PC-3 (cell line): ENCODE results near the gene TMEM201. TPM values are rescaled to one million over a fixed set of nuclear protein-coding genes. Genes with fewer than 3 reads are reported as not detected.

Experiments used
- ATAC-seq: fragments of 200-7000 bp; cut with Tn5 transposase; 2 replicates; pipeline ENCODE4 v1.9.1; 2020; ENCODE audit warnings: mild to moderate bottlenecking, moderate library complexity
- BruUV-seq: library from RNA; stranded (reverse); fragments of 400-500 nt; replicated peaks from 2 replicates; lab custom pipeline; 2021; lab: Mats Ljungman, UMichigan
- CTCF ChIA-PET: fragments of 300-600 bp; sonication (Branson Sonifier 250); formaldehyde crosslinking; loops from one replicate; lab custom pipeline; 2022; ENCODE audit warnings: antibody characterized with exemption; lab: Charles Lee
- POLR2A ChIA-PET: fragments of 300-600 bp; sonication (Branson Sonifier 250); formaldehyde crosslinking; loops from one replicate; lab custom pipeline; 2022; ENCODE audit warnings: antibody characterized with exemption; ENCODE audit not compliant: unreplicated experiment; lab: Charles Lee
- DNase-seq: peaks from one replicate; pipeline ENCODE4 v3.0.0-alpha.2; 2015
- H2AFZ ChIP-seq: fragments of 300-600 bp; sonication (generic); 2 replicates; pipeline ENCODE4 v1.6.0; 2016; ENCODE audit warnings: antibody characterized with exemption, low read length
- H3F3A ChIP-seq: fragments of 300-600 bp; sonication (generic); one replicate; pipeline ENCODE4 v1.6.0; 2017; ENCODE audit warnings: antibody characterized with exemption, low read length, control low read depth, mild to moderate bottlenecking; ENCODE audit not compliant: unreplicated experiment
- H3K27ac ChIP-seq: fragments of 300-600 bp; sonication (generic); 2 replicates; pipeline ENCODE4 v1.5.1; 2016; ENCODE audit warnings: mild to moderate bottlenecking, low read length
- H3K27me3 ChIP-seq: fragments of 300-600 bp; sonication (generic); 2 replicates; pipeline ENCODE4 v1.6.1; 2016; ENCODE audit warnings: low read length, mixed read lengths
- H3K36me3 ChIP-seq: fragments of 300-600 bp; sonication (generic); 2 replicates; pipeline ENCODE4 v1.6.1; 2016; ENCODE audit warnings: low read depth, mixed run types, low read length, mixed read lengths
- H3K4me1 ChIP-seq: fragments of 300-600 bp; sonication (generic); 2 replicates; pipeline ENCODE4 v1.5.1; 2016; ENCODE audit warnings: low read length; ENCODE audit not compliant: insufficient read depth
- H3K4me2 ChIP-seq: fragments of 300-600 bp; sonication (generic); 2 replicates; pipeline ENCODE4 v1.6.0; 2016; ENCODE audit warnings: low read length
- H3K4me3 ChIP-seq: fragments of 300-600 bp; sonication (generic); 2 replicates; pipeline ENCODE4 v1.5.1; 2016; ENCODE audit warnings: mild to moderate bottlenecking, low read length, mixed read lengths
- H3K79me2 ChIP-seq: fragments of 300-600 bp; sonication (generic); 2 replicates; pipeline ENCODE4 v1.6.1; 2017; ENCODE audit warnings: low read length, mixed read lengths
- H3K9ac ChIP-seq: fragments of 300-600 bp; sonication (generic); 2 replicates; pipeline ENCODE4 v1.6.0; 2016; ENCODE audit warnings: mild to moderate bottlenecking, low read length
- H3K9me2 ChIP-seq: fragments of 300-600 bp; sonication (generic); replicated peaks from 2 replicates; pipeline ENCODE4 v1.6.1; 2016; ENCODE audit warnings: mixed run types, low read length, mixed read lengths
- H3K9me3 ChIP-seq: fragments of 300-600 bp; sonication (generic); 2 replicates; pipeline ENCODE4 v1.6.1; 2016; ENCODE audit warnings: low read length, mixed read lengths
- H4K20me1 ChIP-seq: fragments of 300-600 bp; sonication (generic); 2 replicates; pipeline ENCODE4 v1.6.1; 2016; ENCODE audit warnings: low read length, mixed read lengths
- CTCF ChIP-seq: fragments of 300-600 bp; sonication (generic); conservative IDR thresholded peaks from 2 replicates; pipeline ENCODE4 v1.5.1; 2017; ENCODE audit warnings: antibody characterized with exemption, low read depth, mild to moderate bottlenecking, low read length
- EZH2 ChIP-seq: fragments of 300-600 bp; sonication (generic); IDR thresholded peaks from one replicate; pipeline ENCODE4 v1.6.1; 2017; ENCODE audit warnings: antibody characterized with exemption, mild to moderate bottlenecking, low read length; ENCODE audit not compliant: unreplicated experiment
- EZH2phosphoT487 ChIP-seq: fragments of 300-600 bp; sonication (generic); IDR thresholded peaks from 2 replicates; pipeline ENCODE4 v1.6.1; 2018; ENCODE audit warnings: mild to moderate bottlenecking, antibody characterized with exemption, low read length, borderline replicate concordance
- intact Hi-C: fragments of 100-400 bp; cut with micrococcal nuclease; formaldehyde crosslinking; loops from 2 replicates; pipeline ENCODE4 v1.9.0; 2023
- total RNA-seq: library from RNA; depleted of rRNA; stranded (reverse); fragments of >200 nt; gene quantifications from 2 replicates; pipeline ENCODE4 v1.2.3, GENCODE V29; 2014

Gene TMEM201
- total RNA-seq, 1 experiment from 2014 or later: 13.8 TPM

- Histone ChIP-seq H3K27ac (no peak overlapping the region), H3K9ac (no peak overlapping the region), H2AFZ (no peak overlapping the region), H3K4me2 (no peak overlapping the region), H3K27me3 (peaks cover 28% of the 10 kb centered on the region; the same call in 1 of the 2 replicates), H3K4me1 (no peaks in the 10 kb centered on the region), H3K9me3 (no peaks in the 10 kb centered on the region), H3F3A (no peaks in the 10 kb centered on the region), H3K9me2 (no peaks in the 10 kb centered on the region), H3K4me3 (no peak overlapping the region), H3K79me2 (no peaks in the 10 kb centered on the region), H4K20me1 (no peaks in the 10 kb centered on the region), H3K36me3 (no peaks in the 10 kb centered on the region)
- DNase-seq: no peak
- BruUV-seq: no TSS peak
- no peak for ATAC-seq
- POLR2A ChIA-PET: interaction anchor here (0.6 kb wide), 1 partner anchor 64 kb away, joined by 9 read pairs; no protein-coding TSS in a partner anchor
- CTCF ChIA-PET: interaction anchor here (0.5 kb wide), 1 partner anchor 79 kb away, joined by 3 read pairs; no protein-coding TSS in a partner anchor
- no peak for TF ChIP-seq EZH2
- TF ChIP-seq CTCF: no peak
- no peak for TF ChIP-seq EZH2phosphoT487
- intact Hi-C loops: no loop called here
Measured at GRCh38 chr1:9654834-9655723, 66.4 kb downstream of the TMEM201 start.

GRCh38 chr1:9655836-9656235 is 67.1 kb downstream of the TMEM201 start:
- intact Hi-C loops: no loop called here
- H4K20me1 ChIP-seq: no peaks in the 10 kb centered on the region
- CTCF ChIA-PET: no interaction called here

More at GRCh38 chr1:9655836-9656235, 67.1 kb downstream of the TMEM201 start:
- peaks cover 24% of the 10 kb centered on the region; the same call in 1 of the 2 replicates for H3K27me3 ChIP-seq
- H3K36me3 ChIP-seq: no peaks in the 10 kb centered on the region
- TF ChIP-seq EZH2 (no peak), EZH2phosphoT487 (no peak), CTCF (no peak)
- H3K4me1 ChIP-seq: no peaks in the 10 kb centered on the region
- BruUV-seq: no TSS peak
- no peak overlapping the region for H3K27ac ChIP-seq
- no peaks in the 10 kb centered on the region for H3F3A ChIP-seq
- H3K4me2 ChIP-seq: no peak overlapping the region
- H3K9me2 ChIP-seq: no peaks in the 10 kb centered on the region
- no peak overlapping the region for H3K9ac ChIP-seq
- ATAC-seq (no peak), DNase-seq (no peak)
- H3K4me3 ChIP-seq: no peak overlapping the region
- no peaks in the 10 kb centered on the region for H3K79me2 ChIP-seq
- no peak overlapping the region for H2AFZ ChIP-seq
- H3K9me3 ChIP-seq: no peaks in the 10 kb centered on the region
- POLR2A ChIA-PET: no interaction called here
